Measurements from ENCODE around the gene TNIP3. TPM values are rescaled to one million over a fixed set of nuclear protein-coding genes. Genes with fewer than 3 reads are reported as not detected.

TNIP3 gene
- total and polyA plus RNA-seq, 9 of the 15 experiments (the other 6 are each of a cell fraction or from before 2014, with no cell fraction given): 0.14 TPM; not detected in 8

- H3K9me1 ChIP-seq (ENCODE audit: control insufficient read depth, insufficient read depth, low read length): no peaks in the 10 kb centered on the region
- ATAC-seq (no peak), DNase-seq (ENCODE audit: extremely low read depth in 1 of 4, low spot score in 3 of 4) (no peak), FAIRE-seq (no peak)
- ChIA-PET POLR2A (no interaction called here), CTCF (ENCODE audit: low intra/inter-chr PET ratio) (interaction anchor here (1.2 to 1.7 kb wide), 2 partner anchors 940 to 1025 kb away, joined by 3 to 5 read pairs; no protein-coding TSS in a partner anchor)
- no peaks in the 10 kb centered on the region for H3K79me2 ChIP-seq (ENCODE audit: control insufficient read depth, insufficient read depth, low read length)
- H3K4me3 ChIP-seq: no peak overlapping the region
- no peak overlapping the region for H3K4me2 ChIP-seq (ENCODE audit: insufficient read depth, low read length)
- no peaks in the 10 kb centered on the region for H3K4me1 ChIP-seq (replicated peaks in 1 of 2; ENCODE audit: control insufficient read depth in 2 of 2, insufficient read depth in 2 of 2, low read length in 2 of 2)
- H4K20me1 ChIP-seq (replicated peaks; ENCODE audit: control insufficient read depth, insufficient read depth, low read length): no peaks in the 10 kb centered on the region
- no peaks in the 10 kb centered on the region for H3K9me3 ChIP-seq (replicated peaks; ENCODE audit: control insufficient read depth, insufficient read depth, low read depth, low read length)
- H3K27ac ChIP-seq (ENCODE audit: extremely low read depth, low read depth, low read length): no peak overlapping the region
- in situ Hi-C loops (cut with MboI): no loop called here
- no TSS peak for BruUV-seq (replicated peaks)
- H3K27me3 ChIP-seq (ENCODE audit: control insufficient read depth in 2 of 2, insufficient read depth in 2 of 2, low read length in 2 of 2): no peaks in the 10 kb centered on the region
- intact Hi-C loops (cut with micrococcal nuclease): loop anchor here (1.0 kb wide), 2 partner anchors 940 to 1025 kb away; no protein-coding TSS in a partner anchor
- no peak overlapping the region for H2AFZ ChIP-seq (ENCODE audit: low read depth, low read length)
- H3K9ac ChIP-seq (ENCODE audit: insufficient read depth in 1 of 2, low read depth in 2 of 2, low read length in 2 of 2): no peak overlapping the region
- H3K36me3 ChIP-seq (ENCODE audit: control insufficient read depth, insufficient read depth, low read length): no peaks in the 10 kb centered on the region
- TF ChIP-seq XRCC5 (IDR thresholded peaks at IDR 0.05; ENCODE audit: low read depth, low read length) (no peak), CBFB (CRISPR knock-in tag; IDR thresholded peaks at IDR 0.05) (no peak), RBM14 (IDR thresholded peaks at IDR 0.05; ENCODE audit: borderline replicate concordance, insufficient read depth, low read depth, low read length) (no peak), ZZZ3 (IDR thresholded peaks at IDR 0.05) (no peak), FOXA3 (CRISPR knock-in tag; conservative IDR thresholded peaks at IDR 0.05 in 1 of 2, IDR thresholded peaks at IDR 0.05 in 1 of 2) (no peak), GTF3C2 (IDR thresholded peaks at IDR 0.05; ENCODE audit: borderline replicate concordance, extremely low read depth, insufficient read length) (no peak), ELK1 (CRISPR knock-in tag; IDR thresholded peaks at IDR 0.05) (no peak), ZNF395 (CRISPR knock-in tag; IDR thresholded peaks at IDR 0.05) (no peak), PYGO2 (tag; IDR thresholded peaks at IDR 0.05) (no peak), NR0B1 (IDR thresholded peaks at IDR 0.05; ENCODE audit: partially characterized antibody) (no peak), ZNF699 (CRISPR knock-in tag; IDR thresholded peaks at IDR 0.05; ENCODE audit: insufficient replicate concordance) (no peak), CREB3L1 (IDR thresholded peaks at IDR 0.05; ENCODE audit: borderline replicate concordance, low read depth) (no peak), NFIX (CRISPR knock-in tag; IDR thresholded peaks at IDR 0.05; ENCODE audit: low read depth) (no peak), ZNF77 (CRISPR knock-in tag; IDR thresholded peaks at IDR 0.05) (no peak)
These were observed 67.9 kb downstream of the TNIP3 start for GRCh38 chr4:121096191-121096590.

All from K562 (cell line).